NCI-H748 treated with DMSO at 0.1 percent for 48 hours (cell line): ENCODE data around the gene PDLIM7.

Experiments
- DNase-seq: peaks from one replicate; lab custom pipeline; 2025; lab: John Stamatoyannopoulos, UW

The PDLIM7 gene

DNA sequence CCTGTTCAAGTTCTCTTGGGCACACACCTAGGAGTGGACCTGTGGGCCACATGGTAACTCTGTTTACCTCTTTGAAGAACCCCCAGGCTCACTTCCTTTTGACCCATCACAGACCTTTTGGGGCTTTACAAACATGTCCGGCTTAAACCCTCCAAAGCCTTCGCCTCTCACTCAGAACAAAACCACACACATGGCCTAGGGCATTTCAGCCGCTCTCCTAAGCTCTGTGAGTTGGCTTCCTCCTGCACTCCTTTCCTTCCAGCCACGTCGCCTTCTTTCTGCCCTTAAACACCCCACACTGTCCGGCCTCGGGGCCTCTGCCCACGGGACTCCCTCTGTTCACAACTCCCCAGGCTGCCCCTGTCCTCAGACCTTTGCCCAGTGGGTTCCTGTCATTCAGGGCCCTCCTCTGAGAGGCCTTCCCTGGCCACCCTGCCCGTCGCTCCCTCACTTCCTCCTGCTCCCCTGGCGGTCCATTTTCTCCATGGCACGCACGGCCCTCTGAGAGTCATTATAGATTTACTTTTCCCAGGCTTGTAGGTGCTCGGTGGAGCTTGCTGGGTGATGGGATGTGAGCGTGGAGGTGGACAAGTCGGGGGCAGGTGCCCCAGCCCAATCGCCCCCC is 10.3 kb upstream of the PDLIM7 start:
- no peak for DNase-seq

DNA sequence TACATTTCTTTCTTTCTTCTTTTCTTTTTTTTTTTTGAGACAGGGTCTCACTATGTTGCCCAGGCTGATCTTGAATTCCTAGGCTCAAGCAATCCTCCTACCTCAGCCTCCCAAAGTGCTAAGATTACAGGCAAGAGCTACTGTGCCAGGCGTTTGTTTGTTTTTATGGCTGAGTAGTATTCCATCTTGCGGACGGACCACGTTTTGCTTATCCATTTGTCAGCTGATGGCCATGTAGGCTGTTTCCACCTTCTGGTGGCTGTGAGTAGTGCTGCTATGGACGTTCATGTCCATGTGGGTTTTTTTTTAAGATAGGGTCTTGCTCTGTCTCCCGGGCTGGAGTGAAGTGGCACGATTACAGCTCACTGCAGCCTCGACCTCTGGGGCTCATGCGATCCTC is 9.8 kb upstream of the PDLIM7 start:
- DNase-seq = no peak

DNA sequence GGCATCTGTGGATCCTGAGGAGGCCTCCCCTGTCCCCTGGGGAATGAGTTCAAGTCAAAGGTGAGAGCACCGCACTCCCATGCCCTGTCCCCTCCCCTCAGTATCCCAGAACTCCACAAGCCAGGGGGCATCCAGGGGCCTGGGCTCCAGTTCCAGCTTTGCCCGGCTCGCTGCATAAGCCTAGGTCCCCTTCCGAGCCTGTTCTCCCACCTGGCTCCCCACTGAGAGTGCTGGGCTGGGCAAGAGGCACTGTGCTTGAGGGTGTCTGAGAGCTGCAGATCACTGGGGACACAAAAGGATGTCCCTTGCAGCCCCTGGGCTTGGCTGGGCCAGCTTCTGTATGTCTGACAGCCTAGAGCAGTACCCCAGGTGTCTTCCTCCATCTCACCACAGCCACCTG is 7.7 kb upstream of the PDLIM7 start:
- DNase-seq = no peak

DNA sequence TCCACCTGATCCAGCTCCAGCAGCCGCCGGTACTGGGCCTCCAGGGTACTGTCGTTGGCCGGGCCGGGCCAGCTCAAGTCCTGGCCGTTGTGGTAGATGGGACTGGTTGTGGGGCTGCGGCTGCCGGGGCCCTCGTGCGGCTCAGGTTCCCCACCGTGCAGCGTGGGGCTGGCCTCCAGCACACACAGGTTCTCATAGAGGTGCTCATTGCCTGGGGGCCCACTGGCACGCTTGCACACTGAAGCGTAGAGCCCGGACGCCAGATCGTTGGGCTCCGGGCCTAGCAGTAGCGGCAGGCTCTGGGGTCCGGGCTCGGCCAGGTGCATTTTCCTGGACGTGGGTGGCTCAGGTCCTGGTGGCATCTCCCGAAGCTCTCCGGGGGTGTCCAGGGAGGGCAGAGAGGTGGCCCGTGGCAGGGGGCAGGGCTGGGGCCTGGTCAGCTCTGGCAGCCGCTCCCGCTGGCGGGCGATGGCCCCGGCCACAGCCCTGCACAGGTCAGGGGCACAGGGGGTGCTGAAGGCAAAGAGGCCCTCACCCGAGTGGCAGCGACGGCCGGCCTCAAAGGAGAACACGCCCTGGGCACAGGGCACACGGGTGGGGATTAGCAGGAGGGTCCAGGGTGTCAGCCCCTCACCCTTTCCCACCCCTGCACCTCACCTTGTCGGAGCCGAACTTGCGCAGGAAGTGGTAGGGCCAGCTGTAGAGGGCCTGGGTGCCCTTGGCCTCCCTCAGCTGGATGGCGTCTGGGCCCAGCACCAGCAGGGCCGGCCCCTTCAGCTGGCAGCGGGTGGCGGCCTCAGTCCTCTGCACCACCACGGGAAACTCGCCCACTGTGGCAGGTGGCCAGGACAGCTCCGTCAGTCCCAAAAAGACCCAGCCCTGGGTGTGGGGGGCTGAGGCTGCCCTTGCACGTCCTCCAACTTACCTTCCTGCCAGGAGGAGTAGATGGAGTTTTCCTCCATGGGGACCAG is 7.0 kb upstream of the PDLIM7 start:
- no peak for DNase-seq

DNA sequence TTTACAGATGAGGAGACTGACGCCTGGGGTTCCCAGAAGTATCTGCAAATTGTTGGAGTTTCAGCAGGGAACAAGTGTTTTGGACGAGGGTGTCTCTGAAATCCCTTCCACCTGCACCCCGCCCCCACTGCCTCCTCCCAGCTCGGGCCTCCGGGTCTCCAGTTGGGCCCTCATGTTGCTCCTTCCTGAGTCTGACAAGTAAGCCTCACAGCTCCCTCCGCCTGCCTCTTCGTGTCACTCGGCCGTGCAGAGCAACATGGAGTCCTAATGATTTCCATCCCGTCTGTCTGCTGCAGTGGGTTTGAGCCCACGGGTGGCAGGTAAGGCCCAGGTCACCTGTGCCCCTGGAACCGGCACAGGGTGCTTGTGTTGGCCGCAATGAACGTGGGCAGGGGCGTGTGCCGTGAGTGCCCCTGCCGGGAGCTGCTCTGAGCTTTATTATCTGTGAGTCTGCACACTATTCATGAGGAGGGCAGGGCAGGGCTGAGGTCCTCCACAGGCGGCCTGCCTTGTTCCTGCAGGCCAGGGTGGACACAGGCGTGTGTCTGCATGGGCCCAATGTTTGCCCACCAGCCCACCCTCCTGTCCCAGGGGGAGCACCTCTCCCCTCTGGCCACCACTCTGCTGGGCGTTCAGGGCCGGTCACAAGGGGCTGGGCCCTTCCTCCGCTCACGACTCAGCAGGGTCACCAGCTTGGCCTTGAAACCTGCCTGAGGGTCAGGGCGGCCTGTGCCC is 6.1 kb upstream of the PDLIM7 start:
- no peak for DNase-seq

DNA sequence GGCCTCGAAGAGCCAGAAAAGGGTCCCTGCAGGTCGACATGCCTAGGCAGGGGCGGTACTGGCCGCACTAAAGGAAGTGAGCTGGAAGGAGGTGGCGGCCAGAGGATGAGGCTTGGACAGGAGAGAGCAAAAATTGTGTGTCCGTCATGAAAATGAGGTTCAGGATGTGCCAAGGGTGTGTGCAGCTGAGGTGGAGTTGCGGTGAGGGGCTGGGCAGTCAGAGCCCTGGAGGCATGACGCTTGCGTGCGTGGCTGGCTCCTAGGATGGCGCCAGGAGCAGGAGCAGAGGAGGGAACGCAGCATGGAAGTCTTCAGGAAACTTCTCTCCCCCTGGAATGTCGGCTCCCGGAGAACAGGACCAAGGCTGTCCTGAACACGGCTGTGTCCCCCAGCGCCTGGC is 5.5 kb upstream of the PDLIM7 start:
- no peak for DNase-seq

DNA sequence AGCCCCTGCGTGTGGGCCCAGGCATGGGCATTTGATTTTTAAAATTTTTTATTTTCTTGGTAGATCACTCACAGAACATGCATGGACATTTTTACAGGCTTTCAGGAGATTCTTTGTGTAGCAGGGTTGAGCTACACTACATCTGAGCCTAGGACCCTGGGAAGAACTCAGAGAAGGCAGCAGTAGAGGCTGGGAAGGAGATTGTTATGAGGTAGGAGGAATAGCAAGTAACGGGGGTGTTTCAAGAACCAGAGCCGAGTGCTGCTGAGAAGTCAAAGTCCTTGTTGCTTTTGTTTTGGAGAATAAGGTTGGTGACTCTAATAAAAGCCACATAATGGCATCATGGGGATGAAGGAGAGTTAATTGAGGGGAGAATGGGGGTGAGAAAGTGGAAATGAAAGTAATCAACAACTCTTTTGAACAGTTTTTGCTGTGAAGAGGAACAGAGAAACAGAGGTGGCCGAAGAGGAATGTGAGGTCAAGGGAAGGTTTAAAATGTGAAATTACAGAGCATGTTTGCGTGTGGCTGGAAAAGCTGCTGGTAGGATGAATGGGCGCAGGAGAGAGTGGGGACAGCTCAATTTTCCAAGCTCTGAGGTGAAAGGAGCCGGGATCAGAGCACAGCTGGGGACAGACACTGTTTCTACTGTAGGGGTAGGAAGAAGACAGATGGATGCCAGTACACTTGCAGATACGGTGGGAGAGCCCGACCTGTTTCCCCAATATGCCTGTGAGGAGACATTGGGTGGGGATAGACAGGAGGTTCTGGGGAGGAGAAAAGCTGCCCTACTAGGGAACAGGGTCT is 4.7 kb upstream of the PDLIM7 start:
- no peak for DNase-seq

DNA sequence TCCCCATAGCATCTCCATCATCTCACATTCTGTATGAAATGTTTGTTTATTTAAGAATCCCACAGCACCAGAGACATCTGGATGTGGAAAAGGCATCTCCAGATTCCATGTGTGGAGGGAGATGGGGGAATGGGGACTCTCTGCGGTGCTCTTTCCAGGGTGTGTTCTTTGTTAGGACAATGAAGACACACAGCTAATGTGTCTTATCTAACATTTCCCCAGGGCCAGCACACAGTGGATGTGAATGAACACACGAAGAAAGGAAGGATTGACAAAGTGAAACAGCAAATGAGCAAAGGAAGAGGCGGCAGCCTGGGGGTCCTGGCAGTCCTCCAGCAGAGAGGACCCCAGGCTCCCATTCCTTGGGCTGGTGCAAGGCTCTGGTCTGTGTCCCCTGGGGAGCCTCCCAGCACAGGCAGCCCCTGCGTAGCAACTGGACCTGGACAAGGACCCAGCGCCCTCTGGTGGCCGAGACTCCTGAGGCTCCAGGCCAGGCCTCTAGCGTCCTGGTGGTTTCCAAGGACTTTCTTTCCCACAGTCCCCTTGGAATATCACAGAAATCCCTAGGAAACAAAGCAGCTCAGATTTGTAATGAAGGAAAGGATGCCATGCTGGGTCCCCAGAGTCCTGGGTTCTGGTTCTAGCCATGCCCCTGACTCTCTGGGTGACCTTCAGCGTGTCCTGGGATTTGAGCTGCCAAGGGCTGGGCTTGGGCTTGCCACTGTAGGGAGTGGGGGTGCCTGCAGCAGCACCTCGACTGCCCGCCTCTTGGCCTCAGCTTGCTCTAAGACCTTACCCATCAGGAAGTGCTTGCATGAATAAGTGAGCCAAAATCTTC is 3.5 kb upstream of the PDLIM7 start:
- DNase-seq = peak; percentile 76

DNA sequence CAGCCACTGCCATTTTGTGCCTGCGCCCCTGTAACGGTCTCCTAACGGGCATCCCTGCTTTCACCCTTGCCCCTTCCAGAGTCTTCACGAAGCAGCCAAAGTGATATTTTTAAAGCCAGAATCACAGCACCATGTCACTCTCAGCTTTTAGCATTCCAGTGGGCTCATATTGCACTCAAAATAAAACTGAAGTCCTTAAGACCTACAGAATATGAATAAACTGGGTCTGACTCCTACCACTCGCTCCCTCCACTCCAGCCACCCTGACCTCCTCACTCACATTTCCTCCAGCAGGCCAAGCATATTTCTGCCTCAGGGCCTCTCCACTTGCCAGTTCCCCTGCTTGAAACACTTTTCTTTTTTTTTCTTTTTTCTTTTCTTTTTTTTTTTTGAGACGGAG is 2.4 kb upstream of the PDLIM7 start:
- DNase-seq = no peak

DNA sequence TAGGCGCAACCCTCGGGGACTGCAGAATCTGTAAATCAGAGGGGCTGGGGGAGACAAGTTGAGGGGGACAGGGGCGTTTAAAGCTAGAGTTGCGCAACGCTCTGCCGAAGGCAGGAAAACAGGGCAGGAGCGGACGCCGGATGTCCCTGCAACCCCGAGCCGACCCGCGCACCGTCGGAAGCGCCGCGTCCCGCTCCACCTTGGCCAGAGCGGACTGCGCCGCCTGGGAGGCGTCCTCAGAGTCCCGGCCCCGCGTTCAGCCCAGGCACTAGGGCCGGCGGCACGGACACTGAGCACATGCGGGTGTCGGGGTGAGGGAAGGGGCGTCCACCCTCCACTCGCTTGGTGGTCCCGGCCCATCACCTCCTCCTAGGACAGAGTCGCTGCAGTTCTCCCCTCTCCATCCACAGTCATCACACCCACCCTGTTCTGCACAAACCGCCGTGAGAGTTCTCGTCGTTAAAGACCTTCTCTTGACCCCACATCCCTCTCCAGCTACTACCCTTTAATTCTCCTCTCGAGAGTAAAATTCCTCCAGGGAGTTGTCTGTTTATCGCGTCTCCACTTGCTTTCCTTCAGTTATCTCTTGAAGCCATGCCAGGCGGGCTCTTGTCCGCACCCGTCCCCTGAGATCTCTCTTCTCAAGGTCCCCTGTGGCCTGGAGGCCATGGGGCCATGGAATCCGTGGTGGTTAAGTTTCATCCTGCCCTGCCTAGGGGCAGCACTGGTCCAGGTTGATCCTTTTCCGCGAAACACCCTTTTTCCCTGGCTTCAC is 796 bp upstream of the PDLIM7 start:
- no peak for DNase-seq

DNA sequence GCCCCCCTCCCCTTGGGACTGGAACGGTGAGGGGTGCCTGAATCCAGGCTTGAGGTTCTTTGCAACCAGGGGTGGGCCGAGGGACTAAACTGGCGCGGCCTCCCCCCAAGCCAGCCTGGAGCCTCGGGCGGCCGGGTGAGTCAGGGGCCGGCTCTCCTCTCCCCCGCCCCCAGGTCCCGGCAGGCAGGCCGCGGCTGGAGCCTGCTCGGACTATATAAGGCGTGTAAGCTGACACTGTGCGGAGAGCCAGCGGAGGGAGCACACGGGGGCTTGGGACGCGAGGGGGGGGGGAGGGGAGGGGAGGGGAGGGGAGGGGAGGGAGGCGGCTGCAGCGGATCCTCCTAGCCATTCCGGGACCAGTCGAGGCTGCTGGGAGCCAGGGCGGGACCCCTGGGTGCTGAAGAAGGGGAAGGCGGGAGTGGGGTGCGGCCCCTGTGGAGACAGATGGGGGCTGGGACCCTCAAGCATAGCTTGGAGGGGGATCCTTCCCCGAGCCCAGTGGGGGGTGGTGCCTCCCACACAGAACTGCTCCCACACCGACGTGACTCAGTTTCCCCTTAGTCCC is 595 bp downstream of the PDLIM7 start:
- no peak for DNase-seq

DNA sequence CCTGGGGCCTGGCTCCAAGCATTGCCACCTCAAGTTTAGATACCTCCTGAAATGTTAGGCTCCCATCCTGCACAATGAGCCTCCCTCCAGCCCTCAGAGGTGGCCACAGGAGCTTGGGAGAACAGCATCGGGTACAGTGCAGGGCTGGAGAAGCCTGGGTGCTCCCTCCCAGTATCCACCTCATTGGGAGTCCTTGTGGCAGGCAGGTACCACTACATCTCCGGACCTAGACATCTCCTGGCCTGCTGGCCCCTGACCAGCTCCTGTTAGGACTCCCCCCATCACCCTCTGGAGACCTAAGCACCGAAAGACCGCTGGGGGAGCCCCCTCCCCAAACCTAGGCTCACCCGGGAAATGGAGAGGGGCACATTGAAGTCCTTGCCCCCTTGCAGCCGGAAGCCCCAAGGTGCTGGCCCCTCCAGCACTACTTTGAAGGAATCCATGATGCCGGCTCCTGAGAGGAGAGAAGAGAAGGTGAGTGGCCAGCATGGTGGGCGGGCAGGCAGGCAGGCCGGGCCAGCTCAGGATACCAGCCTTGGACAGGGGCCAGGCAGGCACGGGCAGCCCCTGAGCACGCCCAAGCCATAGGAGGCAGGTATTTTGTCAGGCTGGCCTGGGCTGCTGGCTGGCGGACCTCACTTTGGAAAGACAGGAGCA is 1.2 kb downstream of the PDLIM7 start:
- DNase-seq = no peak

DNA sequence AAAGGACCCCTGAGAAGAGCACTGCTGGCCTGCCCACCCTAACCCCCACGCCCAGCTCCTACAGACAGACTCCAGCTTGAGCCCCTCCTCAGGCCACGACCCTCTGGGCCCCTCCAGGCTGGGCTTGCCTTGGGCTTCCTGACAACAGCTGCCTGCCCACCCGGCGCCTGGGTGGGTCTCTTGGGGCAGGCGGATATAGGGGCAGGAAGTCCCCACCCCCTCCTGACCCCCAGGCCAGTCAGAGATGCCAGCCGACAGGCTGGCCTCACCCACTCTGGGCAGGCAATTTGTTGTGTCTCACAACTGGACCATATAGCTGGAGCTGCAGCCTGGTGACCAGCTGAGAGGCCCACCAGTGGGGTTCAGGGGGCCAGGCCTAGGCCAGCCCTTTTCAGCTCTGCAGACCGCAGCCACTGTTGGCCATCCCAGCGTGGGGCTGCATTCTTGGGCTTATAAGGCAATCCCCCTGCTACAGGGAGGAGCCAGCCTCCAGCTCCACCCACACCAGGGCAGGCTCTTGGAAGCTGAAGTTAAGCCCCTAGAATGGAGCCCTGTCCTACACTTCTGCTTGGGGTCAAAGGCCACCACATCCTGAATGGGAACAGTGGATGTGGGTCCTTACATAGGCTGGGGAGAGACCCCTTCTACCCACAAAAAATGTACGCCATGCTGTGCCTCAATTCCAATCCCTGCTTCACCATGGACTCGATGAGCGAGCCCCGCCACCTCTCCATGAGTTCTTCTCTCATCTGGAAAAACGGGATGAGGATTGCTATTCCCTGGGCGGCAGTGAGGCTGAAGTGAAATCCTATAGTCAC is 2.0 kb downstream of the PDLIM7 start:
- no peak for DNase-seq

DNA sequence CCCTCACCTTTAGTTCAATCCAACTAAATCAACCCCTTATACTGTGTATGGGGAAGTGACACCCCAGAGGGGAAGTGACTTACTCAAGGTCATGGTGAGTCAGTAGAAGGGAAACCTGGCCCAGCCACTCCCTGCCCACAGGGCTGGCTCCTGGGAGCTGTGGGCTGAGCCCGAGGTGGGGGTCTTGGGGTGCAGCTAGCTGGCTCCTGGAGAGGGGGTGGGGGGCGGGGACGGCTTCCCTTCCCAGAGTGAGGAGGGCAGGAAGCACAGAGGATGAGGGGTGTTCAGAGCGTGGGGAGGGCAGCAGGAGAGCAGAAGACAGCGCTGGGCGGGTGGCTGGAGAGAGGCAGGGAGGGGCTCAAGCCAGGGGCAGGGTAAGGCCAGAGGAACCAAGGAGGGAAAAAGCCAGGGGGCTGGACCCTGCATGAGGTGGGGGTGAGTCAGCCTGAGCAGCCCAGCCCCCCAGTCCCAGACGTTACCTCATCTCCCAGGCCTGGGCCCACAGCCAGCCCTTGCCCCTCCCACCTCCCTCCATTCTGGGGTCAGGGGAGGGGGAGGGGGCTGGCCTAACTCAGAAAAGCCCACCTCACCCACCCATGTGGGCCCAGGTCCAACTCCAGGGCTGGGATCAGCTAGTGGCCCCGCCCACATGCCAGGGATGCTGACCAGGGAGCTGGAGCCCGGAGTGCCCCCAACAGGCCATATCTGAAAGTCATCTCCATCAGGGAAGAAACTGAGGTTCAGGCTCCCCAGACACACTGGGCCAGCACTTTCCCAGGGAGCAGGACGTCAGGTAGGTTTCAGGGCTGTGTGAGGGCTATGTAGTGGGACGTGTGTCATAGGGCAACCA is 2.8 kb downstream of the PDLIM7 start:
- DNase-seq = no peak

DNA sequence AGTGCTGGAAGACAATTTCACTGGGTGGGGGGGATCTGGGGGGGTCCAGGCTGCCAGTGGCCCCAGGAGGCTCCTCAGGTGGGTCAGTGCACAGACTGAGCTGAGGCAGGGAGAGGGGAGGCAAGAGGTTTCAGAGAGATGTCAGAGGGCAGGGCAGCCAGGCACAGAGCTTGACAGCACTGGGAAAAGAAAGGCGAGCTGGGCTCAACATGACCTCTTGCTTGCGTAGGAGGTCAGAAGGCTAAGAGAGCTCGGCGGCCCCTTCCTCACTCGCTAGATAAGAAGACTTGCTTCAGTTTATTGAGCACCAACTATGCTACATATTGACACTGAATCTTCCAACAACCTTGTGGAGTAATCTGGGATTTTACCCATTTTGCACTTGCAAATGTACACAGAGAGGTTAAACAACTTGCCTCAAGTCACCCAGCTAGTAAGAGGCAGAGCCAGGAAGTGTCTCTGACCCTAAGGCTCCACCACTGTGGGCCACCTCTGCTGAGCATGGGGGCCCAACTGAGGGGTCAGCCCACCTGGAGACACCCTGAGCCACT is 3.5 kb downstream of the PDLIM7 start:
- no peak for DNase-seq

DNA sequence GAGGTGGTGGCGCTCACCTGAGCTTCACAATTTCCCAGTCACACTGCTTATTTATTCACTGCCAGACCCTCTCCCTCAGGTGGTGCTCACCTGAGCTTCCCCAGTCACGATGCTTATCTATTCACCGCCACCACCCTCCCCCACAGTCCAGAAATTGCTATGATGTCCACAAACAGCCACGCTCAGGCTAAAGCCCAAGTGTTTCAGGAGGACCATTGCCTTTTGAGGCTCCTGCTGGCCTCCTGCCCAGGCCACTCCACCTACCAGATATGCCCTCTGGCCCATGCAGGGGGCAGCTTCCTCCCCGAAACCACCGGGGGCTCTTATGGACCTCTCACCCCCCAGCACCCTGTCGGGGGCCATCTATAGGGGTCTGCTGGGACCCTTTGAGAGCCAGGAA is 4.6 kb downstream of the PDLIM7 start:
- no peak for DNase-seq
